ENCODE results near the gene SYNE2.

The SYNE2 gene

GRCh38 chr14:64089920-64090319 lies 237.1 kb downstream of the SYNE2 start:
- no peaks in the 10 kb centered on the region for H3K27me3 ChIP-seq (ENCODE audit: insufficient read depth, poor library complexity, severe bottlenecking)
- H3K9me3 ChIP-seq (ENCODE audit: severe bottlenecking): no peaks in the 10 kb centered on the region
- no peak overlapping the region for H3K4me3 ChIP-seq (ENCODE audit: severe bottlenecking)
- H3K27ac ChIP-seq (ENCODE audit: poor library complexity, severe bottlenecking): no peak overlapping the region
- H3K4me1 ChIP-seq (ENCODE audit: insufficient read depth, poor library complexity, severe bottlenecking): peaks cover 12% of the 10 kb centered on the region
- no peak for DNase-seq (ENCODE audit: low spot score)
- peaks cover 24% of the 10 kb centered on the region for H3K36me3 ChIP-seq (ENCODE audit: low read depth)
- peak; percentile 73 for ATAC-seq (ENCODE audit: low read depth)
- TF ChIP-seq CTCF (IDR thresholded peaks at IDR 0.05; ENCODE audit: poor library complexity, severe bottlenecking): no peak

- DNase-seq (ENCODE audit: low spot score): no peak
- no peak for TF ChIP-seq CTCF (IDR thresholded peaks at IDR 0.05; ENCODE audit: poor library complexity, severe bottlenecking)
- Histone ChIP-seq H3K36me3 (ENCODE audit: low read depth) (peaks cover 24% of the 10 kb centered on the region), H3K9me3 (ENCODE audit: severe bottlenecking) (no peaks in the 10 kb centered on the region), H3K27me3 (ENCODE audit: insufficient read depth, poor library complexity, severe bottlenecking) (no peaks in the 10 kb centered on the region), H3K27ac (ENCODE audit: poor library complexity, severe bottlenecking) (no peak overlapping the region), H3K4me1 (ENCODE audit: insufficient read depth, poor library complexity, severe bottlenecking) (peaks cover 10% of the 10 kb centered on the region), H3K4me3 (ENCODE audit: severe bottlenecking) (no peak overlapping the region)
- ATAC-seq (ENCODE audit: low read depth): no peak
Measured at GRCh38 chr14:64091217-64091616, 238.4 kb downstream of the SYNE2 start.

GRCh38 chr14:64092338-64092737 lies 239.5 kb downstream of the SYNE2 start:
- Histone ChIP-seq H3K27ac (ENCODE audit: poor library complexity, severe bottlenecking) (no peak overlapping the region), H3K9me3 (ENCODE audit: severe bottlenecking) (no peaks in the 10 kb centered on the region), H3K4me1 (ENCODE audit: insufficient read depth, poor library complexity, severe bottlenecking) (peaks cover 10% of the 10 kb centered on the region), H3K4me3 (ENCODE audit: severe bottlenecking) (no peak overlapping the region), H3K27me3 (ENCODE audit: insufficient read depth, poor library complexity, severe bottlenecking) (no peaks in the 10 kb centered on the region), H3K36me3 (ENCODE audit: low read depth) (peaks cover 21% of the 10 kb centered on the region)
- TF ChIP-seq CTCF (IDR thresholded peaks at IDR 0.05; ENCODE audit: poor library complexity, severe bottlenecking): no peak
- ATAC-seq (ENCODE audit: low read depth) (no peak), DNase-seq (ENCODE audit: low spot score) (no peak)

- H3K27me3 ChIP-seq (ENCODE audit: insufficient read depth, poor library complexity, severe bottlenecking): no peaks in the 10 kb centered on the region
- peaks cover 15% of the 10 kb centered on the region for H3K36me3 ChIP-seq (ENCODE audit: low read depth)
- peak; percentile 50; the same call in 1 of the 3 replicates for ATAC-seq (ENCODE audit: low read depth)
- H3K27ac ChIP-seq (ENCODE audit: poor library complexity, severe bottlenecking): no peak overlapping the region
- peaks cover 10% of the 10 kb centered on the region for H3K4me1 ChIP-seq (ENCODE audit: insufficient read depth, poor library complexity, severe bottlenecking)
- no peaks in the 10 kb centered on the region for H3K9me3 ChIP-seq (ENCODE audit: severe bottlenecking)
- no peak for DNase-seq (ENCODE audit: low spot score)
- no peak for TF ChIP-seq CTCF (IDR thresholded peaks at IDR 0.05; ENCODE audit: poor library complexity, severe bottlenecking)
- H3K4me3 ChIP-seq (ENCODE audit: severe bottlenecking): no peak overlapping the region
Measured at GRCh38 chr14:64092940-64093339, 240.1 kb downstream of the SYNE2 start.

GRCh38 chr14:64095620-64096019 lies 242.8 kb downstream of the SYNE2 start:
- Histone ChIP-seq H3K4me1 (ENCODE audit: insufficient read depth, poor library complexity, severe bottlenecking) (peaks cover 10% of the 10 kb centered on the region), H3K36me3 (ENCODE audit: low read depth) (peaks cover 12% of the 10 kb centered on the region), H3K27me3 (ENCODE audit: insufficient read depth, poor library complexity, severe bottlenecking) (no peaks in the 10 kb centered on the region), H3K27ac (ENCODE audit: poor library complexity, severe bottlenecking) (peak overlapping the region; percentile 10), H3K9me3 (ENCODE audit: severe bottlenecking) (no peaks in the 10 kb centered on the region), H3K4me3 (ENCODE audit: severe bottlenecking) (no peak overlapping the region)
- peak; percentile 73 for ATAC-seq (ENCODE audit: low read depth)
- no peak for DNase-seq (ENCODE audit: low spot score)
- no peak for TF ChIP-seq CTCF (IDR thresholded peaks at IDR 0.05; ENCODE audit: poor library complexity, severe bottlenecking)
